ENCODE measurements around the gene TBC1D24.

Gene TBC1D24

DNA sequence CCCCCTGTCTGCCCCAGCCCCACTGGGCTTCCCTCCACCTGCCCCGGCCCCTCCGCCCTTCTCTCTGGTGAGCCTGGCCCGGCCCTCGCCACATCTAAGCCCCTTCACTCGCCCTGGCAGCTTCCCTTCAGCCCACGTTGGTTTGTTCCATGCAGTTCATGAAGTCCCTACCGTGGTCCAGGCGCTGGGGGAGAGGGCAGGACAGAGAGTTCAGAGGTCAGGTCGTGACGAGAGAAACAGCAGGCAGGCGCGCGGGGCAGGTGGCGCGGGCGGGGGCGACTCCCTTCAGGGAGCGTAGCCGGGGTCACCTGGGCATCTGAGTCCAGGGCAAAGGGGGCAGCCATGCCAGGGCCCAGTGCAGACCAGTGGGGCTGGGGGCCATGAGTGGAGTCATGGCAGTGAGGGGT lies 23.9 kb upstream of the TBC1D24 start:
- DNase-seq = no peak

DNA sequence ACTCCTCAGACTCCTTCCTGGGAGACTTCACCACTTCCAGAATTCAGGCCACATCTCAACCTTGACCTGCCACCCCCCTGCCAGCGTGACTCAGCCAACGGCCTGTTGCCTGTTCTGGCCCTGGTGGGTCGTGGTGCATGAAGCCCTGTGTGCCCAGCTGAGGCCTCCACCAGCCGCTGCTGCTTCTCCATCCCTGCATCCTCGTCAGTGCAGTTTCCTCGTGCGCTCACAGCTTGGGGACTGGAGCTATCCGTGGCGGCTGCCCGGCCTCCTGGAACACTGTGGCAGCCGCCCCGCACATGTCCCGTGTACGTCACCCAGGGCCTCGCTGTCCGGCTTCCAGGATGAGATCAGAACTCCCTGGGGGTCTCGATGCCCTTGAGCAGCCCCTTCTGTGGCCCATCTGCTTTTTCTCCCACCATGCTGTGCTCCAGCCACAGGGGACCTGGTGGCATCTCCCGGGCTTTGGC lies 23.0 kb upstream of the TBC1D24 start:
- DNase-seq = no peak

DNA sequence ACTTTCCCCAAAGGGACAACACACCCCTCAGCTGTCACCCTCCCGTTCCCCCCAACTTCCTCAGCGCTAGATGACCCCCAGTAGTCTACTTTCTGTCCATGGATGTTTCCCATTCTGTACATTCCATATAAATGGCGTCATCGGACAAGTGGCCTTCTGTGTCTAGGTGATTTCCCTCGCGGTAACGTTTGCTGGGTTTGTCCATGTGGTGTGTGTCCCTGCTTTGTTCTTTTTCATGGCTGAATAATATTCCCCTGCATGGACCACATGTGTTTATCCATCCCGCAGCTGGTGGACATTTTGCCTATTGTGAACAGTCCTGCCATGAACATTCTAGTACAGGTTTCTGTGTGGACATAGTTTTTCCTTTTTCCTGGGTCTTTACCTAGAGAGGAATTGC lies 22.3 kb upstream of the TBC1D24 start:
- no peak for DNase-seq

DNA sequence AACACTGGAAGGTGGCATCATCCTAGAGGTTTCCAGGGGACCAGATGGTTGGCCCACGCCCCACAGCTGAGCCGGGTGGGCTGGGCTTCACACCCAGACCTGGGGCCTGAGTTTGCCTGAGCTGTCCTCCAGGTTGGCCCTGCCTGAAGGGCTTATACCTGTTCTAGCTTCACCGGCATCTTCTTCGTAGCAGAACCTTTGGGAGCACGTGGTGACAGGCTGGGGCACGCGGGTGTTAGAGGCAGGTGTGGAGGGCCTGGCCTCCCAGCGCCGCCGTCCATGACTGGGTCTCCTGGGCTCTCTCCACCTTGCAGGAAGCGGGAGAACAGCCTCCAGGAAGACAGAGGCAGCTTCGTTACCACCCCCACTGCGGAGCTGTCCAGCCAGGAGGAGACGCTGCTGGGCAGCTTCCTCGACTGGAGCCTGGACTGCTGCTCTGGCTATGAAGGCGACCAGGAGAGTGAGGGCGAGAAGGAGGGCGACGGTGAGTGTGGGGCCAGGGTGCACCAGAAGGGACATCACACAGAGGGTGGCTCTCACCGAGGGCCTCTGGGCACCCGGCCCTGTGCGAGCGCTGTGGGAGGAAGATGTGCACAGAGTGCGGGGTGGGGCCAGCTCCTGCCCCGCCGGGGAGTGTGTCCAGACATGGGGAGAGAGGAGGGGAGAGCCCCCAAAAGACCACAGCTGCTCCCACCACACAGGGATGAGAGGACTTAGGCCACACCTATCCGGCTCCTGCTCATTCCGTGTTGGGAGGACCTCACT lies 19.7 kb upstream of the TBC1D24 start:
- DNase-seq = no peak

DNA sequence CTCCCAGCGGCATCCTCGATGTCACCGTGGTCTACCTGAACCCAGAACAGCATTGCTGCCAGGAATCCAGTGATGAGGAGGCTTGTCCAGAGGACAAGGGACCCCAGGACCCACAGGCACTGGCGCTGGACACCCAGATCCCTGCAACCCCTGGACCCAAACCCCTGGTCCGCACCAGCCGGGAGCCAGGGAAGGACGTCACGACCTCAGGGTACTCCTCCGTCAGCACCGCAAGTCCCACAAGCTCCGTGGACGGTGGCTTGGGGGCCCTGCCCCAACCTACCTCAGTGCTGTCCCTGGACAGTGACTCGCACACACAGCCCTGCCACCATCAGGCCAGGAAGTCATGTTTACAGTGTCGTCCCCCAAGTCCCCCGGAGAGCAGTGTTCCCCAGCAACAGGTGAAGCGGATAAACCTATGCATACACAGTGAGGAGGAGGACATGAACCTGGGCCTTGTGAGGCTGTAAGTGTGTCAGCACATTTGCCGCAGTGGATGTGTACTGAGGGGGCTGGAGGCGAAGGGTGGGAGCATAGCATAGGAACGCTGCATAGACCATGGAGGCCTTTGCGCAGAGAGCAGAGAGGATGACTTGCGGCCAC lies 18.3 kb upstream of the TBC1D24 start:
- no peak for DNase-seq

DNA sequence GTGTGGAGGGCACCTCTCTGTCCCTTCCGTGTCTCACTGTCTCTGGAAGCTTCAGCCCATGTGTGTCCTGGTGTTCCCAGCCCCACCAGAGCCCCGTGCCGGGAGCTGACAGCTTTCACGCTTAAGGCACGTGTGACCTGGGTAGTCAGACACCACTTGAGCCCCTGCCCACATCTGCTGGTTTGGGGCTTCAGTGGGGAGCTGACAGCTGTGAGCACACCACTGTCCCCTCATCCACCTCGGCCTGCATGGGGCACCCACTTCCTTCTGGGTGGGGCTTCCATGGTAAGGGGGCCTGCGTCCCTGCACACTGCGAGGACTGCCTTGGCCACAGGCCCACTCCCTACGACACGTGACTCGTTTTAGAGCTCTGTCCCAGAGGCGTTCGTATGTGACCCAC lies 17.7 kb upstream of the TBC1D24 start:
- DNase-seq = no peak

DNA sequence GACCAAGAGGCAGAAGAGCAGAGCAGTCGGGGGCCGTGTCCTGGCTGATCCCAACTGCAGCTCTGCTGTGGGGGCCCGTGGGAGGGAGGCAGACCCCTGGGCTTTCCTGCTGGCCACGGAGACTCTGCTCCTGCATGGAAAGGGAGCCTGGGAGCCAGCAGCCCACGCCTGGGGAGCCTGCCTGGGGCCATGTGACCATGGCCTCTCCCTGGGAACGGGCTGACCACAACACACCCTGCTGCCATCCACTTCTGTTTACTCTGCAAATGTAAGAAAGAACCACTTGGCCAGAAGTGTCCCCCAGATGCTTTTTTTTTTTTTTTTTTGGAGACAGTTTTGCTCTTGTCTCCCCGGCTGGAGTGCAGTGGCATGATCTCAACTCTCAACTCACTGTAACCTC lies 17.0 kb upstream of the TBC1D24 start:
- DNase-seq = no peak

DNA sequence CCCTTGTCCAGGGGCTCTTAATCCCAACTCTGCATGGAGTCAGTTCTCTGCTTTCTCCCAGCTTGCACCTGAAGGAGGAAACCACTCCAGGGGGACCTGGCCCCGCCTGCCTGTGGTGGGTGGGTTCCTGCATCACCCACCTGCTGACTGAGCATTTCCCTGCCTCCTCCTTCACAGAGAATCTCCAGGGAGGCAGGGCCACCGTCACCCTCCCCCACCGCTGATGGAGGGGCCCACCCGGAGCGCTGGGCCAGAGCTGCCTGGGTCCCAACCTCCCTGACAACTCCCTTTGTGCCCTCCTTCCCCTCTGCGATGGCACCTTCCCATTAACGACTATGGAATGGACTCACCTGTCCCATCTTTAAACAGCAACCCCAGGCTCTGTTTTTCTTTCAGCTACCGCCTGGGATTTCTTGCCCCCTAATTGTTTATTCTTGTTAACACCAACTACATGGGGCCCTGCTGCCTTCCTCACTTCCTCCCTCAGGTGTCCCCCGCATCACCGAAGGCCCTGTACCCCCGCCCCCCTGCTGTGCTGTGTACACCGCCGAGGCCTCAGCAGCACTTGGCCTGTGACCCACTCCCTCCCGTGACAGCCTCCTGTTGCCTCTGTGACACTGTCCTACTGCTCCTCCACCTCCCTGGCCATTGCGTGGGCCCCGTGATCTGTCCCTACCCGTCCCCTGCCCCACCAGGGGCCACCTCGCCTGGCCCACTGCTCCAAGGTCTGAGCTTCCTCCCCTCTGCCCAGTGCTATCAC lies 15.9 kb upstream of the TBC1D24 start:
- no peak for DNase-seq

DNA sequence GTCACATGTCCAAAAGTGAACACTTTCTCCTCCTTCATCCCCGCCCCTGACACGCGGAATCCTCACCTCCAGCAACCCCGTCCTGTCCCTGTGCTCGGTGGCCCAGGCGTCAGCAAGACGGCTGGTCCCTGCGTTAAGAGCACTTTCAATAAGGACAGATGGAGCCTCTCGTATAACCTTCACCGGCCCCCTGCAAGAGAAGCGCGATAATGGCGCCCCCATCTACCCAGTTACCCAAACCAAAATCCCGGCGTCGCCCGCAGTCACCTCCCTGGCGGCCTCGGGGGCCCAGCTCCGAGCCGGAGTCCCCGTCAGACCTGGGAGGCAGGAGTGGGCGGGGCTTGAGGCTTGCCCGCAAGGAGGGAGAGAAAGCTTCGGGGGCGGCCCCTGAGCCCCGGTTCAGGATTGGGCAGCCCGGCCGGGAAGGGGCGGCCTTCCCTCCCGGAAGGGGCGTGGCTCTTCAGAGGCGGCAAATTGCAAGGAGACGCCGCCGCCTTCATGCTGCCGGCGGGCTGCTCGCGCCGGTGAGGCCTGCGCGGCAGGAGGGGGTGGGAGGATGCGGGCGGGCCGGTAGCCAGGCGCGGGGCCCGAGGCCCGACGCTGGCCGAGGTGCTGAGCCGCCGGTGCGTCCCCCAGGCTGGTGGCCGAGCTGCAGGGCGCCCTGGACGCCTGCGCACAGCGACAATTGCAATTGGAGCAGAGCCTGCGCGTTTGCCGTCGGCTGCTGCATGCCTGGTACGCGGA lies 15.1 kb upstream of the TBC1D24 start, which contains the start of gene TEDC2:
TEDC2 (plus strand) TSS at position 463 of the 744 bp plus-strand sequence; CDS start at position 499, 36 bp downstream.
- peak; percentile 92 for DNase-seq

DNA sequence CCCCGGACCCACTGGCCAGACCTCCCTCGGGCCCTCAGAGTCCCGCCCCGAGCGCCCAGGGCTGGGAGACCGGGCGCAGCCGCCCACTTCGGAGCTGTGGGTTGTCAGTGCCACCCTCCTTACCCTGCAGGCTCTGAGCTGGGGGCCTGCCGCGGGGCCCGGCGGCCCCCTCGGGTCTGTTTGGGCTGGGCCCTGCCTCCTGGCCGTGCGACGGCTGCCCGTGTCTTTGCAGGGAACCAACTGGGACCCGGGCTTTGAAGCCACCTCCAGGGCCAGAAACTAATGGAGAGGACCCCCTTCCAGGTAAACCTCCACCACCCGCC lies 14.6 kb upstream of the TBC1D24 start:
- DNase-seq = no peak

DNA sequence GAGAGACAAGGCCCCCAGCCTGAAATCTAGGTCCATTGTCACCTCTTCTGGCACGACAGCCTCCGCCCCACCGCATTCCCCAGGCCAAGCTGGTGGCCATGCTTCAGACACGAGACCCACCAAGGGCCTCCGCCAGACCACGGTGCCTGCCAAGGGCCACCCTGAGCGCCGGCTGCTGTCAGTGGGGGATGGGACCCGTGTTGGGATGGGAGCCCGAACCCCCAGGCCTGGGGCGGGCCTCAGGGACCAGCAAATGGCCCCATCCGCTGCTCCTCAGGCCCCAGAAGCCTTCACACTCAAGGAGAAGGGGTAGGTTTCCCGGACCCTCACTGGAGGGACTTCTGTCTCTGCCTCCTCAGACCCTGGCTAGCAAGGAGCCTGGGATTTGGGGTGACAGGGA lies 14.0 kb upstream of the TBC1D24 start:
- DNase-seq = no peak

DNA sequence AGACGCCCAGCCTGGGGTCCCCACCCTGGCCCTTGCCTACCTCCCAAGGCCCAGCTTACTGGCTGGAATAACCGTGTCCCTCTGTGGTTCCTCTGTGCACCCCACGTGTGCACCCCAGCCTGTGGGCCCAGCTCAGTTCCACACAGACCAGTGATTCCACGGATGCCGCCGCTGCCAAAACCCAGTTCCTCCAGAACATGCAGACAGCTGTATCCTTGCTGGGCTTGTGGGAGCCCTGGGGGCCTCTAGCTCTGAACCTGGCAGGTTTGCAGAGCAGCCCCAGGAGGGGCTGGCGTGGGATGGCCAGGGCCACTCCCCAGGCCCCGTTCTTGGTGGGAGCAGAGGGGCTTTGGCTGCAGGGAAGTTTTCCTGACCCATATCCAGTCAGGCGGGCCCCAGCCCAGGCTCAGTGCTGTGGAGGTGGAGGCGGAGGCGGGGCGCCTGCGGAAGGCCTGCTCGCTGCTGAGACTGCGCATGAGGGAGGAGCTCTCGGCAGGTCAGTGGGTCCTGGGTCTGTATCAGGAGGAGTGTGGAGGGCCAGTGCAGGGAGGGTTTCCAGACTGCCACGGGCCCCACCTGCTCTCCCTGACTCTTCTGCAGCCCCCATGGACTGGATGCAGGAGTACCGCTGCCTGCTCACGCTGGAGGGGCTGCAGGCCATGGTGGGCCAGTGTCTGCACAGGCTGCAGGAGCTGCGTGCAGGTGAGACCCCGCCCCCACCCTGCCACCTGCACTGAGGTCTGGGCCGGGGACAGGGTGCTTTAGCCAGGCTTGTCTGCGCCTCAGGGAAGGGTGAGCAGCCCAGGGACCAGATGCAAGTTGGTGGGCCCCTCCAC lies 12.7 kb upstream of the TBC1D24 start:
- DNase-seq = no peak

DNA sequence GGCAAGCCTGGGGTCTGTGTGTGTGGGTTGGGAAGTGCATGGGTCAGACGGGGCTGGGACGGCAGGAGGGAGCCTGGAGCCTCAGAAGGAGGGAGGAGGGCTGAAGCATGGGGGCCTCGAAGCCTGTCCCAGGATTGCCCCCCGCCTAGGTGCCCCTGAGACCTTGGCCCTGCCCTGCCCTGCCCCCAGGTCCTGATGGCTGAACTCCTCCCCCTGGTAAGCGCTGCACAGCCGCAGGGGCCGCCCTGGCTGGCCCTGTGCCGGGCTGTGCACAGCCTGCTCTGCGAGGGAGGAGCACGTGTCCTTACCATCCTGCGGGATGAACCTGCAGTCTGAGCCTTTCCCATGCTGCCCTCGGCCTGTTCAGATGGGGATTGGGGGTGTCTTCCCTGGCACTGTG lies 10.6 kb upstream of the TBC1D24 start:
- no peak for DNase-seq

DNA sequence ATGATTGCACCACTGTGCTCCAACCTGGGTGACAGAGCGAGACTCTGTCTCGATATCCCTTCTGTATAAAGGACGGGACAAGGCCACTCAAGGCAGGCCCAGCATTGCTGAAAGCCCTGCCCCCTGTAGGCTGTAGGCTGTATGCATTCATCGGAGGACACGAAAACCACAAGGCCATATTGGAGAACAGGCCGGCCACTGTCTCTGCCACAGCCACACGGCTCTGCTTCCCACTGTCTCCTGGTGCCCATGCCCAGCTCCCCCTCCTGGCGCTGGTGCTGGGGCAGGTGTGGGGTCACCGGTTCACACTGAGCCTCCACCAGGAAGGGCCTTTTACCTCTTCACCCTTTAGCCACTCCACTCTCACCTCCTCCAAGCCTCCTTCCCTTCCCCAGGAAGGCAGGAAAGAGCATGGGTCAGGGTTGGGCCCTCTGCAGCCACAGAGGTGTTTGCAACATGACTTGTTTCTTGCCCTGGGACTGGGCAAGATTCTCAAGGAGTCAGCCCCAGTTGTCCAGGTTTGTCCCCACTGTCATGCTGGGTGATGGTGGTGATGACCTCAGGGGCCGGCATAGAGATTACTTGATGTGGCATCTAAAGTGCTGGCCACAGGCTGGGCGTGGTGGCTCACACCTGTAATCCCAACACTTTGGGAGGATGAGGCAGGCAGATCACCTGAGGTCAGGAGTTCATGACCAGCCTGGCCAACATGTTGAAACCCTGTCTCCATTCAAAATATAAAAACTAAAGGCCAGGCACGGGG lies 9.1 kb upstream of the TBC1D24 start:
- DNase-seq = no peak

DNA sequence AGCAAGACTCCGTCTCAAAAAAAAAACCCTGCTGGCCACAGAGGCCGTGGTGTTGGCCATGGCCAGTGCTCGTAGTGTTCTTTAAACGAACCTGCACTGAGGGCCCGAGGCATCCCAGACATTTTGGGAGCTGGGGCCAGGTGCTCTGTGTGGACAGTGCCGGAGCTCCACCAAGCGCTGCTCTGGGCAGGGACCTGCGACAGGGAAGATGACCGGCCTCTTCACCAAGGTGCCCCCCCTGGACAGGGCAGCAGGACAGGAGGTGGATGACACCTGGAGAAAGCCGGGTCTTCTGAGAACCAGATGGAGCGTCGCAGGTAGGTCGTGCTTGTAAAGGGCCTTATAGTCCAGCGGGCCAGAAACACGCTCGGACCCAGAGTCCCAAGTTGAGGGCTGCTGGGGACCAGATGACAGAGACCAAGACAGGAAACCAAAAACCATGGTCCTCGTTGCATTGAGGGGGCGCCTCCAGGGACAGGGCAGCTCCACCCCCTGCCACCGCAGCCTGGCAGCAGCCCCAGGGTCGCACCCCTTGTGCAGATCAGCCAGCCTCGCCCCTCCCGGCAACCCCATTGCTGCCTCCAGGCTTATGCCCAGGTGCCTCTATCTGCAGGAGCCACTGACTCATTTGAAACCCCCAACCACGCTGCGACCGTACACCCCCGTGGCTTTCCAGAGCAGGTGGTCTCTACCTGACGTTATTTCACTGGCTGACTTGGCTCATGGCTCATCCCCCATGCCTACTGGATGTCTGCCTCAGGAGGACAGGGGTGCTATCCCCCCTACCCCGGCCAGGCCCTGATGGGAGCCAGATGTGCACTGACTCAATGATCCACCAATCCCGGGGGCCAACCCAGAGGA lies 8.0 kb upstream of the TBC1D24 start:
- no peak for DNase-seq

DNA sequence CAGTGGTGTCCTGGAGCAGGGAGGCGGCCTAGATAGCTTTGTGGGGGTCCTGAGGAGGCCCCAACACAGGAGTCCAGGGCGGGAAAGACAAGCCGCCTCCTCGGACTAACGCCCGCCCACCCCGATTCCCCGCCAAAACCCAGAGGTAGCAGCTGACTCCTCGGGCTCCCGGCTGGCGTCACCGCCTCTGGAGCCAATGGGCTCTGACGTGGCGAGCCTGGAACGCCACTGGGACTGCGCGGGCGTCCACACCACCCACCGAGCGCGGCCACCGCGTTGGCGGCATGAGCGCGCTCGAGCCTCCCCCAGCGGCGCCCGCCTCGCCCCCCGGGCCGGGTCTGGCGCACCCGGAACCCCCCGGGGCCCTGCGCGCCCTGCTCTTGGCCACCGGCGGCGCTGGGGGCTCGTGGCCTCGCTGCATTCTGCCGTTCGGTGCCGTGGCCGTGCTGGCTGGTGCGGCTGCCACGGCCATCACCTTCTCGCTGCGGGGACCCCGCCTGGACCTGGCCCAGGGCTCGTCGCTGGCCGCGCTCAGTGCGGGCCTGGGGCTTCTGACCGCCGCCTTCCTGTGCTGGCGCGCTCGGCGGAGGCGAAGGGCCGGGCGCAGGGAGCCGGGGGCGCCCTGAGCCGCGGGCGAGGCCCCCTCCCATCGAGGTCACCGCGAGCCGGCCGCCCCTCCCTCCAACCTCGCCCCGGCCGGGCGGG lies 7.2 kb upstream of the TBC1D24 start:
- DNase-seq = peak; percentile 80

DNA sequence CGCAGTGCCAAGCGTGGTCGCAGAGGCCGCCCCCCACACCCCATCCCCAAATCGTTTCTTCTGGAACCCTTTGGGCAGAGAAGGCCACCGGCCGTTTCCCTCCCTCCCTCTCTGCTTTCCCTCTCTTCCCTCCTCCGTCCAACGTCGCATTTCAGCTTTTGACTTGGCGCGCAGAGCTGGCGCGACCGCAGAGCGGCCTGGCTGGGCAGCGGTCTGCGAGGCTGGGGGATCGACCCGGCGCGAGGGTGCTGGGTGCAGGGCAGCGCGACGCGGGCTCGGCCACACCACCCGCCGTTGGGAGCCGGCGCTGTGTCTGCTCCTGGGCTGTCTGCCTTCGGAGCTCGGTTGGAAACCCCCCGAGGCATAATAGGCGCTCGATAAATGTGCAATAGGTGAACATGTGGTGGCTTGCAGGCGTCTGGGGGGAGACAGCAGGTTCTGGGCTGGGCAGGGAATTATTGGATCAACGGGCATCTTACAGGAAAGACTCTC lies 6.6 kb upstream of the TBC1D24 start:
- no peak for DNase-seq

DNA sequence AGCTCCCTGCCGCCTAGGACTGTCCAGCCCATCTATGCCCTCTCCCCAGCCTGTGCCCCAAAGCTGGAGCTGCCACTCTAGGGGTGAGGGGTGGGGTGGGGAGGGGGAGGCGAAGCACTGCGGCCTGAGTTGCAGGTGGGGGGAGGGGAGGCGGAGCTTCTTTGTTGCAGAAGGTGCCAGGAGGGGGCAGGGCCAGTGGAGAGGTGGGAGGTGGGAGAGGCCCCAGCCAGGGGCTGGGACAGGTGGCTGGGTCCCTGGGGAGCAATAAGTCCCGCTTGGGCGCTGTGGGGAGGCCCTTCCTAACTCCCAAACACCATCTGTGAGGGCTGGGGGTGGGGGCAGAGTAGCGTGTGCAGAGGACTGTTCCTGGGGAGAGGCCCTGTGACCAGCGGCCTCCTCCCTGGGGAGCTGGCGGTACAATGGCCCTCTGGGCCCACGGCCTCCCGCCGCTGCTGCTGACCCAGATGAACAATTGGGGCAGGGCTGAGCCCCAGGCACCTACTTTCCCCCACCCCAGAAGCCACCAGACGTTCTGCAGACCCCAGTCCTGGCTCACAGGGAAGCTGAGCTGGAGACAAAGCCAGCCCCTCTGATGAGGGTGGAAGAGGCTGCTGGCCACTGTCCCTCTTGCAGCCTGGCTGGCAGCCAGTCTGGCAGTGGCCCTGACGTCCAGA lies 6.1 kb upstream of the TBC1D24 start:
- DNase-seq = no peak
